GM21447 (cell line): ENCODE data around the gene ARHGAP22.
A peak's percentile ranks its signal among the peaks of the same experiment; 100 is the strongest.
"Not testable (repeated sequence)": the region's sequence is repeated elsewhere in the genome, so short reads cannot be mapped to it uniquely, and the experiment has no call there.

Source experiments
- ATAC-seq: cut with Tn5 transposase; IDR thresholded peaks from one replicate; pipeline ENCODE4 v1.9.1; 2021; ENCODE audit not compliant: unreplicated experiment

Gene ARHGAP22

GRCh38 chr10:48604991-48605508 is at the start of gene ARHGAP22:
Gene ARHGAP22 (minus strand): TSS chr10:48605073. CDS start chr10:48604796, 277 bp downstream.
- ATAC-seq: peak; percentile 46

GRCh38 chr10:48653944-48654698 is 49.2 kb upstream of the ARHGAP22 start:
- no peak for ATAC-seq

GRCh38 chr10:48653347-48653746 is 48.5 kb upstream of the ARHGAP22 start:
- ATAC-seq: no peak

DNA sequence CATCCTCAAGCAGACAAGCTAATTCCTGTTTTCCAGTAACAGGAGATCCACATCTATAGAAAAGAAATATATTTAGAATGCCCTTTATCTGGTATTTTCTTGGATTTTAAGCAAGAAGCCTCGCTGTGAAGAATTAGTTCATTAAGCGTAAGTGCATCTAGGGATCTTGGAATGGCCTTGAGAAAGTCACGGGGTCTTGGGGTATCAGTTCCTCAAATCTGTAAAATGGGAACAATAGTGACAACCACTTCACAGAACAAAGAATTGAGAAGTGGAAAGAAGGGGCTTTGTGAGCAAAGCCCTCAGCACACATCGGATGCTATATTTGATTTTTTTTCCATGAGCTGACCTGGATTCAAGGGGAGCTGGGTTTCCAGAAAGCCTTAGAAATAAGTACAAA is 47.5 kb upstream of the ARHGAP22 start:
- no peak for ATAC-seq

DNA sequence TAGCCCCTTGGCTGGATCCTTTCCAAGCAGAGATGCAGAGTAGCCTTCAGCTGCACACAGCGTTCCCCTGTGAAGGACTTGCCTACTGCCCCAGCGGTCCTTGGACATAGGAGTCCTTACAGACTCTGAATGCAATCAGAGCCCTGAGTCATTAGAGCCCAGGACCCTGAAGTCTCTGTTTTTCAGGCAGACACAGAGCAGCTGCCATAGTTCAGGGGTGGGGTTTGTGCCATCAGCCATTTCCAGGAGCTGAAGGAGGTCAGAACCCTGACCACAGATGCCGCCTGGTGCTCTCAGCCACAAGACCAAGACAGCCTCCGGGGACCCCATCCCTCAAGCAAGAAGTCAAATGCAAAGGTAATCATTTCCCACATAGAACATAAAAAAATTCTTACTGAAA is 47.0 kb upstream of the ARHGAP22 start:
- ATAC-seq: no peak

DNA sequence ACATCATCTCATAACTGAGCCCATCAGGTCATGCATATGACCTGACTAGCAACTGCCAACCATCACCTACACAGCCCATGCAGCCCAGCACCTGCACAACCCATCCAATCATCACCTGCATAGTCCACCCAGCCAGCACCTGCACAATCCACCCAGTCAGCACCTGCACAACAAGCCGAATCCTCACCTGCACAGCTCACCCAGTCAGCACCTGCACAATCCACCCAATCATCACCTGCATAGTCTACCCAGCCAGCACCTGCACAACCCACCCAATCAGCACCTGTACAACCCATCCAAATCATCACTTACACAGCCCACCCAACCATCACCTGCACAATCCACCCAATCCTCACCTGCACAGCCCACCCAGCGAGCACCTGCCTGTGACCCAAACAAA is 46.4 kb upstream of the ARHGAP22 start:
- no peak for ATAC-seq

- no peak for ATAC-seq
These were observed 44.6 kb upstream of the ARHGAP22 start for GRCh38 chr10:48649349-48649944.

DNA sequence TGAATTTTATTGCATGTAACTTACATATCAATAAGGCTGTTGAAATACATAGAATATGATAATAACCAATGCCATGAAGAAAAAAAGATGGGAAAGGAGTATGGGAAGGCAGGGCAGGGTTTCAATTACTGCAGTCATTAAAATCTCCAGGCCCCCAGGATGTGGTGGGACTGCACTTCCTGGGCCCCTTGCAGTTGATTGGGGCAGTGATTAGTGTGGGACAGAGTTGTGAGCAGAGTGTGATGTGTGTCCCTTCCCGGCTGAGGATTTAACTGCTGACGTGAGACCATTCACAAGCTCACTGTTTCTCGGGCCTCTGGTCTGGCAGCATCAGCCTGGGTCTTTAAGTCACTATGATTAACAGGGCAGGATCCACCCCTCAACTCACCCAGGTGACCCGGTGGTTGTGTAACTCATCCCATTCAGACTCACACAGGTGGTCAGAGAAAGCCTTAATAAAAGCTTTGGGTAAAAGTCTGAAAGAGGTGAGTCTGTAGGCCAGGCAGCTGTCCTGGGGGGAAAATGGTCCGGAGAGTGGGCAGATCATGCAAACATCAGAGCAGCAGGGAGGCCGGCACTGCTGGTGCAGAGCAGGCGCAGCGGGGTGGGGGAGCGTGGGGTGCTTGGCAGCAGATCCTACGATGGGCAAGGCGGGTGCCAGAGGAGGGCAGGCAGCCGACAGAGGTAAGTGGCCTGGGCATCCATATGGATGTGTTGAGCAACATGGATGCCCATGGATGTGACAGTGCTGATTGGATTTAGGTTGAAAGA is 43.5 kb upstream of the ARHGAP22 start:
- ATAC-seq: no peak

DNA sequence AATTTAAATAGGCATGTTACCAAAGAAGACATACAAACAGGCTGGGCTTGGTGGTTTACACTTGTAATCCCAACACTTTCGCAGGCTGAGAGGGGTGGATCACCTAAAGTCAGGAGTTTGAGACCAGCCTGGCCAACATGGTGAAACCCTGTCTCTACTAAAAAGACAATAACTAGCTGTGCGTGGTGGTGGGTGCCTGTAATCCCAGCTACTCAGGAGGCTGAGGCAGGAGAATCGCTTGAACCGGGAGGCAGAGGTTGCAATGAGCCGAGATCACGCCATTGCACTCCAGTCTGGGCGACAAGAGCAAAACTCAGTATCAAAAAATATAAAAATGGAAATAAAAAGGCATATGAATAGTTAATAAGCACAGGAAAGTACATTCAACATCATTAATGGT is 42.2 kb upstream of the ARHGAP22 start:
- ATAC-seq: not testable (repeated sequence)

DNA sequence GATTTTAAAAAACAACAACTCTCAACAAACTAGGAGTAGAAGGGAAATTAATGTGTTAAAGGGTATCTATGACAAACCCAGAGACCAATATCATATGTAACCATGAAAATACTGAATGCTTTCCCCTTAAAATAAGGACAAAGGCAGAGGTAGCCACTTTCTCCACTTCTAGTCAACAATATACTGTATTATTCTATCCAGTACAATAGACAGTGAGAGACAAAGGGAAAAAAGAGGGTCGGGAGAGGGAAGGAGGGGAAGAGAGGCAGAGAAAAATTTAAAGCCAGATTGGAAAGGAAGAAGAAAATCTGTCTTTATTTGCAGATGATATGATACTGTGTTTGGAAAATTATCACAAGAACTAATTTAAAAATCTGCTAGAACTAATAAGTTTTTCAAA is 40.7 kb upstream of the ARHGAP22 start:
- ATAC-seq: no peak

DNA sequence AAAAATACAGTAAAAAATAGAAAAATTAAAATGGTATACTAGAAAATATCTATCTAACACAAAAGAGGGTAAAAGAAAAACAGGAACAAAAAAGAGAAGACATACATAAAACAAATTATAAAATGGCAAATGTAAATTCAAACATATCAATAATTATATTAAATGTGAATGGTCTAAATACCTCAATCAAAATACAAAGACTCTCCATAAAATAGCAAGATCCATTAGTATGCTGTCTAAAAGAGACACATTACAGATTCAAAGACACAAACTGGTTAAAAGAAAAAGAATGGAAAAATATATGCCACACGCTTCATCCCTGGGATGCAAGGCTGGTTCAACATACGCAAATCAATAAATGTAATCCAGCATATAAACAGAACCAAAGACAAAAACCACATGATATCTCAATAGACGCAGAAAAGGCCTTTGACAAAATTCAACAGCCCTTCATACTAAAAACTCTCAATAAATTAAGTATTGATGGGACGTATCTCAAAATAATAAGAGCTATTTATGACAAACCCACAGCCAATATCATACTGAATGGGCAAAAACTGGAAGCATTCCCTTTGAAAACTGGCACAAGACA is 36.3 kb upstream of the ARHGAP22 start:
- not testable (repeated sequence) for ATAC-seq

- ATAC-seq: no peak
These were observed 35.5 kb upstream of the ARHGAP22 start for GRCh38 chr10:48640326-48640725.

GRCh38 chr10:48639632-48640031 is 34.8 kb upstream of the ARHGAP22 start:
- ATAC-seq: no peak

DNA sequence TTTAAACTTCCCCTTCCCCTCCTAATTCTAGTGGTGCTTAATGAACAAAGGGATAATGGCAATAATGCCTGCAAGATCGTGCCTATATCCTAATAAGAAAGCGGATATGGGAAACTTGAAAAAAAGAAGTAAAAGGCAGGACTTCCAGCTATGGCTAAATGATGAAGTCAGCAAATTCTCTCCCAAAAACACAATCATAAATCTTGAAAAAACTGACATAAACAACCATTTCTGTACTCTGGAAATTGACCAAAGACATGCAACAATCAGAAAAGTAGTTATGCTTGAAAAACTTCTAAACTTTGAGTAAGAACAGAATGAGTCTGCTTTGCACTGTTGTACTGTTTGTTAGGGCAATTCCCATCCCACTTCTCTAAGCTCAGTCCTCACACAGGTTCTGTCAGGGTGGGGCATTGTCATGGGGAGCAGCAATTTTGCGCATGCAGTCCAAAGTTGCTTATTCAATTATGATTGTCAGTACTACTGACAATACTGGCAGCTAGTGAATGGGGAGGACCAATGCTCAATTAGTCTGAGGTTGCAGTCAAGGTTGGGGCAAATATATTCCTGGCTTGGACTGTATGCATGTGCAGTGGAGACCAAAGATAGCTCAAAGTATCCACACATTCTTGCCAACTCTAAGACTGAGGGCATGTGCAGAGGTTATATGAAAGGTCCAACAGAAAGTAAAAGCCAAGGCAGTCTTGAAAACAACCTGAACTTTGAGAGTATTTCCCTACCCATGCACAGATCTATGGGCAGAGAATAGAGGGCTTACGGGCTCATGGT is 34.1 kb upstream of the ARHGAP22 start:
- no peak for ATAC-seq

- ATAC-seq: no peak
These were observed 33.3 kb upstream of the ARHGAP22 start for GRCh38 chr10:48638158-48638557.

DNA sequence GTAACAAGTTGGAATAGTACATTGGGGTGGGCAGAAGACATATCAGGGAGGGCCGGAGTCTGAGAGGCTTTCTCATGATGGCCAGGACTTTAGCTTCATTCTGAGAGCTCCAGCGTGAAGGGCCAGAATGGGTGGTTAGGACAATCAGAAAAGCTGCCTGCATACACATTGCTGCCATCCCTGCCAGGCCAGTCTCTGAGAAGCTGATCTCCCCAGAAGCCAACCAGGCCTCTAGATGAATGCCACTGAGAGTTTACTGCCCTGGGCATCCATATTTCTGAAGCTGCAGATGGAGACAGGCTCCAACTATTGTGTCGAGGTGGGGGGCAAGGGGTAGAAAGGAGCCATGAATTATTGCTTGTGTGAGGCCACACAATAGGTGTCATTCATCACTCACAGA is 32.0 kb upstream of the ARHGAP22 start:
- ATAC-seq: no peak

- ATAC-seq: no peak
These were observed 31.4 kb upstream of the ARHGAP22 start for GRCh38 chr10:48636231-48636630.

DNA sequence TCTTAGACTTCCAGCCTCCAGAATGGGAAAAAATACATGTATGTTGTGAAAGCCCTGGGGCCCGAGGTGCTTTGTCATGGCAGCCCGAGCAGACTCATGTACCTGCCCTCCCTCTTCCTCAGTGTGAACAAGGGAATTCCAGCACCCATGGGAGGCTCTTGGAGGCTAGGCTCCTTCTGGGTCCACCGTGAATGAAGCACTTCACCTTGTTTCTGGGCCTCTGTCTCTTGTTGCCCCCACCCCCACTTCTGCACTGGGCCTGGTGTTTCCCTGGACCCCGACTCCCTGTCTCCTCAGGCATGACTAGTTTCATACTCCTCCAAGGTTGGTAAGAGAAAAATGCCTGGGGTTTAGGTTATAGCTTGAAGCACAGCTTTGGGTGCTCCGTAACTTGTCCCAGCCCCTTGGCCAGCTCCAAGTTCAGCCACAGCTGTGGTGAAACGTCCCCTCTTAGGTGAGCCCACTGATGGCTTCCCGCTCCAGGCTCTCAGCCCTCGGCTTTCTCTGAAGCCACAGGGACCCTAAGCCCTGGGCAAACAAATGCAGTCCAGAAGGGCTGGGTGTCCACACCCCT is 30.2 kb upstream of the ARHGAP22 start:
- no peak for ATAC-seq

DNA sequence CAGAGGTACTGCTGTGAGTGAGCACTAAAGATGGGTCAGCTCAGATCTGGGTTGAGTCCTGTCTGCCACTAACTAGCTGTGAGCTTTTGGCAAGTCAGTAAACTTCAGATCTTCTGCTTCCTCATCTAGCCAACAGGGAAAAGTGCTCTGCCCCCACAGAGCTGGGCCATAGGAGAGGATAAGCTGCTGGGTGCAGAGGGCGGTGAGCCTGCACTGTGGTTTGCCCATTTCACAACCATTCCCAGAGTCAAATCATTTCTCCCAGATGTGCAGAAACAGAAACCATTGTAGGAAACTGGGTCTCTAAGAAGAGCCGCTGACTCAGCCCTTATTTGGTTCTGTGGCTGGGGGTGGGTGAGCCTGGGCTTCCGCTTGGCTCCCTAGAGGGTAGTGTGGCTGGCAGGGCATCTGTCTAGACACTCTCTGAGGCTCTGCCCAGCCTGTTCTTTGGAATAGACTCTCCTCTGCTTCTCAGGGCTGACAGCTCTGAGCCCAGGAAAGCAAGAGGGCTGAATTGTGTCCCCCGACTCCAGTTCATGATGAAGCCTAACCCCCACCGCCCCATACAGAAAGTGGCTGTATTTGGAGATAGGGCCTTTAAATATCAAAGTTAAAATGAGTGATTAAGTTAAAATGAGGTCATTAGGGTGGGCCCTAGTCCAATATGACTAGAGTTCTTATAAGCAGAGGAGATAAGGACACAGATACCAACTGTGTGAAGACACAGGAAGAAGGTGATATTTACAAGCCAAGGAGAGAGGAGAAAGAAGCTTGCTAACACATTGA is 29.5 kb upstream of the ARHGAP22 start:
- ATAC-seq: peak; percentile 93
